ENCODE measurements around the gene PRR16.

Gene PRR16

DNA sequence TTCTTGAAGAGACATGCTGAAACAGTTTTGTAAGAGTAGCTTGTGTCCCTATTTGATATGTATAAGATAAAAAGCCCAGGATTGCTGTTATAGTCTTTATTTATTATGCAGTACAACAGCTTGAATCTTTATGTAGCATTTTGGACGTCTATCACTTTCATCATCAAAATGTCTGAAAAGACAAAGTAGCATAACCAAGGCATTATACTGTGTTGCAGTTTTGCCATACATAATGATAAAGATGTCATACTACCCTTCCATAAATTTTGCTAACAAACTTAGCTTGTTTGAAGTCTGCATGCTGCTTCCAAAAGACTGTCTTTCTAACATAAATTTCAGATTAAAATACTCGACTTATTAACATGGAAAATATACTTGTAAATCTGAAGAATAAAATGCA is 127.8 kb downstream of the PRR16 start:
- no peak for DNase-seq

DNA sequence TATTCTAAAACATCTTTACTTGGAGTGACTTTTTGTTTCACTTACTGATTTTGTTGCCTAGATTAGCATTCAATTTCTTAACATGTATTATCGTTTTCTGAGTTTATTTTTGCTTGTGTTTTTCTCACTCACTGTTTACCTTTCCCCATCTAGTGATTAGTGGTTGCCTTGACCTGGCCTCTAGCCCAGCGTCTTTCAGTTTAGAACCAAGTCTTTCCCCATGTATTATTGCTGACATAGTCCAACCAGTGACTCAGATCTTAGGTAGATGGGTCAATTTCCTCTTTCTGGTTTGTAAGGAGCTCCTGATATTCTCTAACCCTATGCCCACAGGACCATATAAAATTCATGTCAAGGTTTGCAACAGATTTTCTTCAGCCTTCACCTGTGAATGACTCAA is 135.5 kb downstream of the PRR16 start:
- no peak for DNase-seq

DNA sequence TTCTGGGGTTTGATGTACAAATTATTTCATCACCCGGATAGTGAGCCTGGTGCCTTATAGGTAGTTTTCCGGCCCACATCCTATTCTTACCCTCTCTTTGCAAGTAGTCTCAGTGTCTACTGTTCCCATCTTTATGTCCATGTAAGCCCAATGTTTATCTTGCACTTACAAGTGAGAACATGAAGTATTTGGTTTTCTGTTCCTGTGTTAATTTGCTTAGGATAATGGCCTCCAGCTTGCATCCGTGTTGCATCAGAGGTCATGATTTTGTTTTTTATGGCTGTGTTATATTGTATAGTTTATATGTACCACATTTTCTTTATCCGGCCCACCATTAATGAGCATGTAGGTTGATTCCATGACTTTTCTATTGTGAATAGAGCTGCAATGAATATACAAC is 136.5 kb downstream of the PRR16 start:
- DNase-seq = no peak

DNA sequence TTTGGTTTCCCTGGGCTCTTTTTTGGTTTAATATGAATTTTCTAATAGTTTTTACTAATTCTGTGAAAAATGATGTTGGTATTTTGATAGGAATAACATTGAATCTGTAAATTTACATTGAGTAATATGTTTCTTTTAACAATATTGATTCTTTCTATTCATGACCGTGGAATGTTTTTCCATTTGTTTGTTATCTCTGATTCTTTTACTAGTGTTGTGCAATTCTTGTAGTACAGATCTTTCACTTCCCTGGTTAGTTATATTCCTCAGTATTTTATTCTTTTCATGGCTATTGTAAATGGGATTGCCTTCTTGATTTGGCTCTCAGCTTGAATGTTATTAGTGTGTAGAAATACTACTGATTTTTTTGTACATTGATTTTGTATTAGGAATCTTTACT is 137.9 kb downstream of the PRR16 start:
- DNase-seq = no peak

DNA sequence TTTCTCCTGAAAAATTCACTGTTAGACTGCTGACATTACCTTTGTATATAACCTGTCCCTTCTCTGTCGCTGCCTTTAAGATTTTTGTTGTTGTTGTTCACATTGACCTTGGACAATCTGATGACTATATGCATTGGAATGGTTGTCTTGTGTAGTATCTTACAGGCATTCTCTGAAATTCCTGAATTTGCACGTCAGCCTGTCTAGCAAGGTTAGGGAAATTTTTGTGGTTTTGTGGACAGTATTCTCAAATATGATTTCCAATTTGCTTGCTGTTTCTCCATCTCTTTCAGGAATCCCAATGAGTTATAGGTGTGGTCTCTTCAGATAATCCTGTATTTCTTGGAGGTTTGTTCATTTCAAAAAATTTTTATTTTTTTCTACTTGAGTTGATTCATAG is 140.8 kb downstream of the PRR16 start:
- DNase-seq = no peak

DNA sequence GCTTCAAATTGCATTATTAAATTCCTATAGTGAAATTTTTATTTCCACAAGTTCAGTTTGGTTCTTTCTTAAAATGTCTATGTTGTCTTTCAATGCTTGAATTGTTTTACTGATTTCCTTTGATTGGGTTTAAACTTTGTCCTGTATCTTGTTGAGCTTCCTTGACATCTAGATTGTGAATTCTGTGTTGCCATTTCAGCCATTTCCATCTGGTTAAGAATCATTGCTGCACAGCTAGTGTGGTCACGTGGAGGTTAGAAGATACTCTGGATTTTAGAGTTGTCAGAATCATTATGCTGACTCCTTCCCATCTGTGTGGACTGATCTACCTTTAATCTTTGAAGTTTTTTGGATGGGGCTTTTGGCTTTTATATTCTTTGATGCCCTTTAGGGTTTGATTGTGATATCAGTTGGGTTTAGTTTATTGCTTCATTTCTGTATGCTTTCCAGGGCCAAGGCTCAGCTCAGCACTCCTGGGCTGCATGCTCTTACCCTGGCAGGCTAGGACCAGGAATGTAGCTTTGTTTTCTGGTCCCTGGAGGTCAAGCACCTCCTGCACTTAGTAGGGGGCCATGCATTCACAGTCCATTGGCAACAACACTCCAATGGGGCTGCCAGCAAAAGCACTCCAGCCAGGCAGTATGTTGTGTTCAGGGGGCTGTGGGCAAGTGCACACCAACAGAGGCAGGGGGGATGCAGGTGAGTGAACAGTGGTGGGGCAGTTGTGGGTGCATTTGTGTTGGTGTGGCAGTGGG is 141.4 kb downstream of the PRR16 start:
- DNase-seq = no peak

DNA sequence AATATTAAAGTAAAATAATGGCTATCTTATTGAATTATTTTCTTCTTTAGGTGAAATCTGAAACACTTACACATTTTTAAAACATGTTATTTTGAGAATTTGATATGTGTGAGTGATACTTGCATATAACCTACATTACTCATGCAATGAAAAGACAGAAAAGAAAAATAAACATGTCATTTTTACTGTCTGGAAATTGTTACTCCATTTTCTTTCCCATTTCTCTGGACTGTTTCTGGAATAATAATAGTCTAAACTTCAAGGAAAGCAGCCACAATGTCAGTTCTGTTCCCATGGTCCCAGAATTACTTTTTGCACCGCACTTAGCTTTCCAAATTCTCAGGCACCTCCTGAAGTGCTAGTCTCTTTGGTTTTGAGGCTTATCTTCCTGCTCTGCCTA is 145.5 kb downstream of the PRR16 start:
- no peak for DNase-seq

DNA sequence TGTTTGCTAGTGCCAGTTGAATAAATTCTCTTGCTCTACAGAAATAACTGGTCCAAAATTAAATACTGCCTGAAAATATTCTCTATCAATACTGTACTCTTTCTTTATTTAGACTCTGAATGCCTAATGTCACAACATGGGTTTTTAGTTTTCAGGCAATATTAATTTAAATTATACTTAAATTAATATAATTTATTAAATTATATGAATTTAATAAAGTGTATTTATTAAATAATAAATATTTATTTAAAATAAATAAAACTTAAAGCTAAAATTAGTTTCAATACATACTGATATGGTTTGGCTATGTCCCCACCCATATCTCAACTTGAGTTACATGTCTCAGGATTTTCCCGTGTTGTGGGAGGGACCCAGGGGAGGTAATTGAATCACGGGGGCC is 146.0 kb downstream of the PRR16 start:
- DNase-seq = no peak

DNA sequence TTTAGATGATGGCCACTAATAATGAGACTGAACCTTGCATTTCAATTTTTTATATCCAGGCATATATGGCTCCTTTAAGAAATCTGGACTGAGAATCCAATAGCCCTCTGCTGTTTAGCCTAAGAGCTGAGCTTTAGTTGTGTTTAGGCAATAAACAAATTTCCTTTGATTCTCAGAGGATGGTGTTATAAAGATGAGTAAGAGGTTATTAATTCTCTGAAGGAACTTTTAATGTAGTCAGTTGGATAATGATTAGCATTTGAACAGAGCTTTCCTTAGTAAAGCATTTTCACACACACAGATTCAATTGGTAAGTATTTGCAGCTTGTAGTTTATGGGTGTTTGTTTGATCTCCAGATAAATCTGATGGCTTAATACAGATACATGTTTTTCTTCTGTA is 149.6 kb downstream of the PRR16 start:
- no peak for DNase-seq

DNA sequence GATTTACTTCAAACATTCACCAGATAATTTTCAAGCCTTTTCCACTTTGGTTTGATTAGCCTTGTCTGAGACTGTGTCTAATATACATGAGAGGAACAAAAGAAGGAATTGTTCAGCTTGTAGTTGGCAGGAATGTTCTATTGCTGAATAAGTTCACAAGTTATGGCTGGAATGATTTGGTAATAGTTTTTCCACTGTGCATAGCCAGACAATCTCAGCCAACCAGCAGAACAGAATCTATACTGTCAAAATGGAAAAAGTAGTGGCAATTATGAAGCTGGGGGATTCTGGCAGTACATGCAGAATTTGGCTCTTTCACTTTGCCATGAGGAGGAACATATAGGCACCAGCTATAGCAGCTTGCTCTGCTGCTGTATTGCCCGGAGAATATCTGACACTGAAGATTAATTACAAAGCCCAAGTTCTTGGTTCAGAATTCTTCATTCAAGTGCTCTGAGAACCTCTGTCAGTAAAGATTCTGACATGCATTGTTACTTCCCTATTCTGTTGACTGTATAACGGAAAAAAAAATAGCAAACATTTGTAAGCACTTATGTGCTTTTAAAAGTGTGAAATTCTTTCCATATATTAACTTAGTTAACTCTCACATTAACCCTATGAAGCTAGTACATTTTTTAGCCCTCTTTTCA is 150.6 kb downstream of the PRR16 start:
- no peak for DNase-seq

DNA sequence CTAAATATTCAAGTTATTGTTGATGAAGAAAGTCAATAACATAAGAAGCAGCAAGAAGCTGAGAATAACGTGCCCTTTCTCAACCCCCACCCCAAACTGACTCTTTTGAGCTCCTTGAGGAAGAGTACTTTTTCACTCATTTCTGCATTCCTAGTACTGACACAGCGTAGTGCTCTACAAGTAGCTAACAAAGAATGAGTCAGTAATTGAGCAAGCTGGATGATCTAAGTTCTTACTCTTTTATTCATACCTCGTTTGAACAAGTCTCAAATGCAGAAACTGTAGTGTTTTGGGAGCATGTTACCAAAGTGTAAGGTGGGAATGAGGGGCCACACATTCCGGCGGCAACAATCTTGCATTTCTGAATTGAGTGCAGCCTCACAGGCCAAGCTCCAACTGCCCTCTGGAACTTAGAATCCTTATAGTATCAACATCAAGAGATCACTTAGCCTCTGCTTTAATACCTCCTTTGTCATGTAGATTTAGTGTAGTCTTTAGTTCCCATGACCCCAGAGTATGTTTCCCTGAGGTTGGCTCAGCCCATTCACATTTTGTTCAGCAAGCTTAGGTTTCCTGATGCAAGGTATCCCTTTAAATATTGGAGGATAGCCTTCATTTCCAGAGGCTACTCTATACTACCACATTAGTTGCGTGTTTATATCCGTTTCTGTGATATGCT is 152.0 kb downstream of the PRR16 start:
- no peak for DNase-seq

DNA sequence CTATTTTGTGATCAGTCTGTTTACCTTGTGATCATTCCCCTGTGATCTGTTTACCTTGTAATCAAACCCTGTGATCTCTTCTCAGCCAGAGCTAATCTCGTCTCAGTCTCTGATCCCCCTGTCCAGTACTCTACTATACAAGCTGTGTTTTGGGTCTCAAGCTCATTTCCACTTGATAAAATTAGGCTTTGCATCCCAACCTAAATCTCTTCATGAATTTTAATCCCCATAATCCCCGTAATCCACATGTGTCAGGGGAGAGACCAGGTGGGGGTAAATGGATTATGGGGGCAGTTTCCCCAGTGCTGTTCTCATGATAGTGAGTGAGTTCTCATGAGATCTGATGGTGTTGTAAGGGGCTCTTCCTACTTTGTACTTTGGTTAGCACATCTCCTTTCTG is 157.2 kb downstream of the PRR16 start:
- DNase-seq = no peak

DNA sequence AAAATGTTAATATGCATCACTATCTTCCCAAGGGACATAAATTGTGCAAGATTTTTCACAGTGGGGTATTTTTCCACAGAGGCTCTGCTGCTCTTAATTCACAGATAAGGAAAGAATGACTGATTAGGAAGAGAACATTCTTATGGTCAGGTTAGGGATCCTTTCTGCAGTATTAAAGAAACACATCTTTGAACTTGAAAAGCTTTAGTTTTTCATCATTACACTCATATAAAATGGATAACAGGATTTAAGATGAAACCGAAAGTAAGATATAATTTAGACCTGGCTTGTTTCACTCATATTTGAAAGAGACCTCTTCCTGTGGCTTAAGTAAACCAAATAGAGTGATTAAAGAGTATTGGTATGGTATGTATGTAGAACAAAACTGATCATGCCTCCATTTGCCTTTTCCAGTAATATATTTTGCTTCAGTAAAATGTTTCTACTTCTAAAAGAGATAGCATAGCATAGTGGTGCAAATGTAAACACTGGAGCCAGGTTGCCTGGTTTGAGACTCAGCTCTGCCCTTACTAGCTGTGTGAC is 160.0 kb downstream of the PRR16 start:
- no peak for DNase-seq

DNA sequence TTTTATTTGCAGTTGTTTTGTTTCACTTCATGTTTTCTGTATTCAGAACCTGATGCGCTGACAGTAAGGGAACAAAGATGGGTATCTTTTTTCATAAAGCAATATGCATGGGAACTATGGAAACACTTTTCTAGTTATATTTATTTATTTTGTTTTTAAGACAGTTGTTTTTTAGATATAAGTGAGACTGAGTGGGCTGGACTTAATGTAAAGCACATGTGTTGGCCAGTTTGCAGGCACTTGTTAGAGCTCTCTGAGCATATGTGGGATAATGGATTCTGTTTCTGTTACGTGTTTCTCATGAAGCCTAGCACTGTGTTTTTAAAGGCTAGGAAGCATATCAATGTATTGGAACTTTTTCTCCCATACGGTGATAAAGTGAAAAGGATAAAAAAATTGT is 164.1 kb downstream of the PRR16 start:
- no peak for DNase-seq

DNA sequence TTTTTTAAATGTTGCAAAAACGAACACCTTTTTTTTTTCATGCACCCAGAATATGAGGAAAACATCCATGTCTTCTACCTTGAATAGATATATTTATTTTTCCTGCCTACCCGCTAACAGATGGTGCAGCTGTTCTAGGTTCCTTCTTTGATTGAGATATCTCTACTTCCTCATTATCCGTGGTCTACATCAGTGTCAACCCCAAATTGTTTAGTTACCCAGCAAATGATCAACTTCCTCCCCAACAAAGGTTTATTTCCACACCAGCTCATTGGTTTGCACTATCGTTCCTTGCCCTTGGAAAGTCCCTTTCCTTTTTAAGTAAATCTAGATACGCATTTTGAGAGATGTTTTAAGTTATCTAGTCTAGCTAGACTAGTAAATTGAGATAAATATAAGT is 166.4 kb downstream of the PRR16 start:
- no peak for DNase-seq

DNA sequence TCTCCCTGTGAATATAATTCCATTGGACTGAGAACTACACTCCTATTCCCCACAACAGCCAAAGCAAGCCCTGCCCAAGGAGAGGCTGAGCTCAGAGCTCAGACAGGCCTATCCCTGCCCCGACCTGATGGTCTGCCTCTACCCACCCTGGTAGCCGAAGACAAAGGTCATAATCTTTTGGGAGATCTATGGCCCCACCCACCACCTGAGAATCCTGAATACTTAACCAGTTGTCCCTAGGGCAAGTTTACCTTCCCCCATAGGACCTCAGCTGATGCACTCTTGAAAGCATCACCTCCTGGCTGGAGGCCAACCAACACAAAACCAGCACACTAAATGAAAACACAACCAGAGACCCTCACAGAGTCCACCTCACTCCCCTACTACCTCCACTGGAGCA is 167.5 kb downstream of the PRR16 start:
- DNase-seq = no peak

DNA sequence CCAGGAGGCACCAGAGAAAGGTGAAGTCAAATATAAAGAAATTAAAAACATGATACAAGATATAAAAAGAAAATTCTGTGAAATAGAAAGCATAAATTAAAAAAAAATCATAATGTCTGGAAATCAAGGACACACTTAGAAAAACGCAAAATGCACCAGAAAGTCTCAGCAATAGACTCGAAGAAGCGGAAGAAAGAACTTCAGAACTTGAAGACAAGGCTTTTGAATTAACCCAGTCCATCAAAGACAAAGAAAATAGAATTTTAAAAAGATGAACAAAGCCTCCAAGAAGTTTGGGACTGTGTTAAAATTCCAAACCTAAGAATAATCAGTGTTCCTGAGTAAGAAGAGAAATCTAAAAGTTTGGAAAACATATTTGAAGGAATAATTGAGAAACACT is 168.3 kb downstream of the PRR16 start:
- no peak for DNase-seq

DNA sequence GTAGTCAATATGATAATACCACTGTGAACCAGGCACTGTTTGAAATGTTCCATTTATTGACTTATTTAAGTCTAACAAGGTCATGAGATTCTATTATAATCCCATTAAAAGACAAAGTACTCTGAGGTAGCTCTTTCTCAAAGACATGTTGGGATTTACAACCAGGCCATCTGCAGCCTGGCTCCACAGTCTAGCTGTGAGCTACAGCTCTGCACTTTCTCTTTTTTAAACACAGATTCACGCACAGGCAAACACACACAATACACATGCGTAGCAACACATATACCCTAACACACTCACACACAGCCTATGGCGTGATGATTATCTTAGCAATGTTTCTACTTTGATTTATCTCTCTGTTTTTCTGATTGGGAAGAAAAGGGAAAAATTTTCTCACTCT is 174.3 kb downstream of the PRR16 start:
- DNase-seq = no peak

DNA sequence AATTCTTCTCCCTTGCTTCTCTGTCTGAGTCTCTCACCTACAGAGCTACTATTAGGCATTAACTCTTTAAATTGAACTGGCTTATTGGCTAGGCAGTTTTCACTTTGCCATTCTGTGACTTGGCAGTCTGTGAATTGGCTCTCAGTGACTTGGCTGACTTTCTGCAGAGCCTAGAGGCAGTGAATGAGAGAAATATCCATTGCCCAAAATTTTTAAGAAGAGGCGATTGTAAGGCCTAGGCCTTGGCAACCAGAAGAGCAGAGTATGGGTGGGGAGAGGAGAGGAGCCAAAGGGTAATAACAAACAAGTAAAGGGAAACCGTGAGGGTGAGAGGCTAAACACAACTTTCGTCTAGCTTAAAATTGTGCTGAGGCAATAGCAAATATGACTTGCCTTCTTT is 176.7 kb downstream of the PRR16 start:
- DNase-seq = no peak

DNA sequence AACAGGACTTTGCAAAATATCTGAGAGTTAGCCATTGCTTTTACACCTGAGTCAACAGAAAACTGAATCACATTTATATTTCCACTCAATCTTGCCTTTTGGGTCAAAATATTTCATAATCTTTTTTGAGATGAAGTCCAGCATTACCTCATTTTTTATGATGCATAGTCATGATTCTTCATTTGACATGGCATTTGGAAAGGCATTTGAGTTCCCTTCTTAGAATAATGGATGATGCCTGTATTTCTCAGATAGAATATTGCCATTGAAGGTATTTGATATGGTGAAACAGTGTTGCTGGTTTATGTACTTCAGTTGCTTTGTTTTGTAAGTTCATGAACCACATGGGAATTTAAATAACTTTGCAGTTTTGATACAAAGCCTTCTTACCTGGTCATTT is 180.4 kb downstream of the PRR16 start:
- no peak for DNase-seq

DNA sequence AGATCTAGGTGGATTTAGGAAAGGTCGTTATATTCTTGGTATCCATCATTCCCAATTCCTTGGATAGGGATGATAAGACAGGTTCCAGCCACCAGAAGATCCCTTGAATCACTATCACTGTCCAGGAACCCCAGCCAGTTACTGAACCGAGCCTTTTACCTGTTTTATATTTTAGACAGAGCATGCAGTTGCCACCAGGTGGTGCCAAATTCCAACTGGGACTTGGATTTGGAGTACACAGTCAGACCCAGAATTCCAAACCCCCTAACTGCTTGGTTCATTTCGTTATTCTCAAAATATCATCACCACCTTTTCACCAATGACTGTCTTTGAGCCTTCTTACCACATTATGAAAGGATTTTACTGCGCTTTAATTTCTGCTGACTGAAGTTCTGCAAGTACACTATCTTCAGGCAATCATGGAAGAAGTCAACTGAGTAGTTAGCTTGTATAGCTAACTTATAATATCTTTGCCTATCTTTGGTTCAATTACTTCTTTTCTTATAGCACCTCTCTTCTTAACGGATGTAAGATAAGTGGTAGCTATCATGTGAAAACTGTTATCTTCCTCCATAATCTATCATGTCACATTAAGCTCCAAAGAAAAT is 191.8 kb downstream of the PRR16 start:
- peak; percentile 8 for DNase-seq

DNA sequence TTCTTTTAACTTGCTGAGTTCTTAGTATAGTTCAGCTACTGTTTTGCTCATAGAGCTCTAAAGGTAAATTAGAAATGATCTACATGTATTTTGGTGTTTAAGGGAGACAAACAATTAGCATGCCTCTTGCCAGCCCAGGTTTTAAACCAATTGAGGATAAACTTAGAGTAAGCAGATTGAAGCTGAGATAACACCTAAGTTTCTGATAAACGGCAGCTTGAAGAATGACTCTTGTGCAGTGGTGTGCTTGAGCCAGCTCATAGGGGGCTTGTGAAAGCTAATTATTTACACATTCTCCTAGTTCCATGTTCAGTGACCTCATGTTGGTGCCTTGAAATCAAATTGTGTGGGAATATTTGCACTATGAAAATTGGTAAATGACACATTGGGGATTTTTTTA is 193.0 kb downstream of the PRR16 start:
- DNase-seq = no peak

DNA sequence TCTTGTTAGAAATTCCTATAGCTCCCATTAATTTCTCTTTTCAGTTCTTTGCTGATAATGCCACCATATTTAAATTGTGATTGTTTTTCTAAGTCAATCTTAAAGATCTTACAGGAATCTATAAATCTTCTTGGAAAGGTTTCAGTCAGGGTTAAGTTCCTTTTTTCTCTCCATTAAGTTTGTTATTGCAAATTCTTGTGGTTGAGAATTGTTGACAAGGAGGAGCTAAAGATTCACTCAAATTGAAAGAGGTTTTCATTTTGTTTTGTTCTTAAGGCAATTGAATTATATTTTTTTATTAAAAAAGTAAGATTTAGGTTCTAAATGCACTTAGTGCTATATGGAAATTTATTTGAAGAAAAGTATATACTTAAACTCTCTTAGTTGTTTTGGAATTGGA is 213.4 kb downstream of the PRR16 start:
- no peak for DNase-seq

DNA sequence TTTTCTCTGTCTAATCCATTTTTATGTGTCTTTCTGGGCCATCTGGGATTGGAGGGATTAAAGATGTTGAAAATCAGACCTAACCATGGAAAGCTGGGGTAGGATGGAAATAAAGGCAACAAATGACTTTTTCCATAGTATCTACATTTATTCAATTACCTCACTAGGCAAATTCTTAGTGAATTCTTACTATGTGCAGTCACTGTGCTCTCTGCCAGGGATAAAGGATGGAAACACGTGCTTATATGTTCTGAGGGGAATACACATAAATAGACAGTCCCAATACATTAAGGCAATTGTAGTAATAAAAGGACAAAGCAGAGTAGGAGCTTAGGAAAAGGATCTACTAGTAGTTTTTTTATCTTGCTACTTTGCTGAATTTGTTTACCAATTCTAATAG is 214.2 kb downstream of the PRR16 start:
- no peak for DNase-seq

Data from activated CD4-positive, alpha-beta T cell treated with anti-CD3 and anti-CD28 coated beads, Interleukin-2, Interleukin-6, amounts not matched to agents 100 ng/mL and 50 ng/mL, durations not matched to agents 16 hours and 8 hours (primary cell).